ENCODE measurements around the gene INS. TPM values are rescaled to one million over a fixed set of nuclear protein-coding genes. Genes with fewer than 3 reads are reported as not detected.

INS gene
- total RNA-seq, 1 donor from 2014 or later, result not detected

GRCh38 chr11:2115308-2115707 lies 45.7 kb downstream of the INS start:
- no peak overlapping the region for H3K4me3 Mint-ChIP-seq (ENCODE audit: unreplicated experiment)
- no peak overlapping the region for H3K27ac Mint-ChIP-seq (ENCODE audit: unreplicated experiment)
- no peaks in the 10 kb centered on the region for H3K4me1 Mint-ChIP-seq (ENCODE audit: low read depth, unreplicated experiment)
- Histone ChIP-seq H3K4me1 (ENCODE audit: insufficient read depth, low read length) (no peaks in the 10 kb centered on the region), H2AFZ (ENCODE audit: low read depth, low read length) (no peak overlapping the region), H3K27ac (ENCODE audit: low read depth, low read length) (no peak overlapping the region), H3K9me3 (ENCODE audit: insufficient read depth, low read depth, low read length) (peaks cover 13% of the 10 kb centered on the region), H3K4me3 (ENCODE audit: insufficient read depth, low read depth, low read length) (no peak overlapping the region), H3K27me3 (ENCODE audit: insufficient read depth, low read length) (peaks cover 10% of the 10 kb centered on the region), H4K20me1 (ENCODE audit: insufficient read depth, low read length) (no peaks in the 10 kb centered on the region), H3K36me3 (ENCODE audit: insufficient read depth, low read length) (no peaks in the 10 kb centered on the region), H3K9ac (ENCODE audit: low read length) (no peak overlapping the region), H3K79me2 (ENCODE audit: insufficient read depth, low read length) (no peaks in the 10 kb centered on the region), H3K4me2 (ENCODE audit: low read length) (no peak overlapping the region)
- no peak for TF ChIP-seq CTCF (IDR thresholded peaks at IDR 0.05; ENCODE audit: insufficient read depth, low read depth, low read length)
- peaks cover 8% of the 10 kb centered on the region for H3K36me3 Mint-ChIP-seq (ENCODE audit: low read depth, unreplicated experiment)
- FAIRE-seq (no peak), DNase-seq (ENCODE audit: low read depth) (no peak)
- peaks cover 19% of the 10 kb centered on the region for H3K9me3 Mint-ChIP-seq (ENCODE audit: unreplicated experiment)
- peaks cover 41% of the 10 kb centered on the region for H3K27me3 Mint-ChIP-seq (ENCODE audit: low read depth, unreplicated experiment)

- Mint-ChIP-seq H3K4me1 (ENCODE audit: low read depth, unreplicated experiment) (no peaks in the 10 kb centered on the region), H3K9me3 (ENCODE audit: unreplicated experiment) (peaks cover 21% of the 10 kb centered on the region), H3K27ac (ENCODE audit: unreplicated experiment) (no peak overlapping the region), H3K36me3 (ENCODE audit: low read depth, unreplicated experiment) (peaks cover 8% of the 10 kb centered on the region), H3K27me3 (ENCODE audit: low read depth, unreplicated experiment) (peaks cover 41% of the 10 kb centered on the region), H3K4me3 (ENCODE audit: unreplicated experiment) (no peak overlapping the region)
- Histone ChIP-seq H3K4me2 (ENCODE audit: low read length) (no peak overlapping the region), H4K20me1 (ENCODE audit: insufficient read depth, low read length) (no peaks in the 10 kb centered on the region), H3K79me2 (ENCODE audit: insufficient read depth, low read length) (no peaks in the 10 kb centered on the region), H3K36me3 (ENCODE audit: insufficient read depth, low read length) (no peaks in the 10 kb centered on the region), H3K27ac (ENCODE audit: low read depth, low read length) (no peak overlapping the region), H3K27me3 (ENCODE audit: insufficient read depth, low read length) (peaks cover 6% of the 10 kb centered on the region), H3K4me3 (ENCODE audit: insufficient read depth, low read depth, low read length) (no peak overlapping the region), H2AFZ (ENCODE audit: low read depth, low read length) (no peak overlapping the region), H3K4me1 (ENCODE audit: insufficient read depth, low read length) (no peaks in the 10 kb centered on the region), H3K9ac (ENCODE audit: low read length) (no peak overlapping the region), H3K9me3 (ENCODE audit: insufficient read depth, low read depth, low read length) (peaks cover 13% of the 10 kb centered on the region)
- no peak for TF ChIP-seq EZH2 (IDR thresholded peaks at IDR 0.05; ENCODE audit: insufficient read depth, low read length)
- no peak for TF ChIP-seq CTCF (IDR thresholded peaks at IDR 0.05; ENCODE audit: insufficient read depth, low read depth, low read length)
- FAIRE-seq, result no peak
- no peak for DNase-seq (ENCODE audit: low read depth)
Observed at GRCh38 chr11:2114430-2115241, 46.4 kb downstream of the INS start.

- Histone ChIP-seq H3K4me3 (ENCODE audit: insufficient read depth, low read depth, low read length) (no peak overlapping the region), H3K27me3 (ENCODE audit: insufficient read depth, low read length) (peaks cover 6% of the 10 kb centered on the region), H3K9me3 (ENCODE audit: insufficient read depth, low read depth, low read length) (peaks cover 13% of the 10 kb centered on the region), H3K4me1 (ENCODE audit: insufficient read depth, low read length) (no peaks in the 10 kb centered on the region), H3K4me2 (ENCODE audit: low read length) (no peak overlapping the region), H3K79me2 (ENCODE audit: insufficient read depth, low read length) (no peaks in the 10 kb centered on the region), H2AFZ (ENCODE audit: low read depth, low read length) (no peak overlapping the region), H4K20me1 (ENCODE audit: insufficient read depth, low read length) (no peaks in the 10 kb centered on the region), H3K27ac (ENCODE audit: low read depth, low read length) (no peak overlapping the region), H3K36me3 (ENCODE audit: insufficient read depth, low read length) (no peaks in the 10 kb centered on the region), H3K9ac (ENCODE audit: low read length) (no peak overlapping the region)
- Mint-ChIP-seq H3K4me3 (ENCODE audit: unreplicated experiment) (no peak overlapping the region), H3K27ac (ENCODE audit: unreplicated experiment) (no peak overlapping the region), H3K27me3 (ENCODE audit: low read depth, unreplicated experiment) (peaks cover 40% of the 10 kb centered on the region), H3K4me1 (ENCODE audit: low read depth, unreplicated experiment) (no peaks in the 10 kb centered on the region), H3K36me3 (ENCODE audit: low read depth, unreplicated experiment) (peaks cover 8% of the 10 kb centered on the region), H3K9me3 (ENCODE audit: unreplicated experiment) (peaks cover 21% of the 10 kb centered on the region)
- FAIRE-seq (no peak), DNase-seq (ENCODE audit: low read depth) (no peak)
- no peak for TF ChIP-seq EZH2 (IDR thresholded peaks at IDR 0.05; ENCODE audit: insufficient read depth, low read length)
- no peak for TF ChIP-seq CTCF (IDR thresholded peaks at IDR 0.05; ENCODE audit: insufficient read depth, low read depth, low read length)
Observed at GRCh38 chr11:2113776-2114175, 47.2 kb downstream of the INS start.
